Measurements from ENCODE around the gene GDF2.

DNA sequence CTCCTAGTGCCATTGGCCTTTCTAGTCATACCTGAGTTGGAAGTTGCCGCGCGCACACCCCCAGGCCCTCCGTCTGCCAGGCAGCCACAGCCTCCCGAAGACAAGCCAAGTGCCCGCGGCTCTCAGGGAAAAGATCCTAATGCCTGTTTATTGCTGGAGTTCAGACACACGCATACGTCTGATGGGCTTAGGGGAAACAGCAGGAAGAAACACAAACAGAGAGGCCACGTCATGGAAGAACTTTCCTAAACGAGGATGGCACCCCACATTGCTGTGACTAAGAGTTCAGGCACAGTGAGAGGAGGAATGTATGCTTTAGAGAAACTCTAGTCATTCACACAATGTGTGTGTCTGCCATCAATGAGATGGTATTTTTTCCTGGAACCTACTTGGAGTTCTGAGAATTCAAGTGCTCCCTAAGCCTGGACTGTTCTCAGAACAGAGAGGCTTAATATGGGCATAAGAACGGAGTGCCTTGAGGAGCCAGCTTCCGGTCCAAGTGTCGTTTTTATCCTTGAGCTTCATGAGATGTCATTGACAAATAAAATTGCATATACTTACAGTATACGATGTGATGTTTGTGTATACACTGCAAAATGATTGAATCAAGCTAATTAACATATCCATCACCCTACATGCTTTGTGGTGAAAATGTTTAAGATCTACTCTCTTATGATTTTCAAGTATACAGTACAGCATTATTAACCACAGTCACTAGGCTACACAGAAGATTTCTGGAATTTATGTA, 14.3 kb downstream of the GDF2 start:
- no peak for TF ChIP-seq ZFX (IDR thresholded peaks at IDR 0.05; ENCODE audit: borderline replicate concordance)
- TF ChIP-seq, protein P1, sequence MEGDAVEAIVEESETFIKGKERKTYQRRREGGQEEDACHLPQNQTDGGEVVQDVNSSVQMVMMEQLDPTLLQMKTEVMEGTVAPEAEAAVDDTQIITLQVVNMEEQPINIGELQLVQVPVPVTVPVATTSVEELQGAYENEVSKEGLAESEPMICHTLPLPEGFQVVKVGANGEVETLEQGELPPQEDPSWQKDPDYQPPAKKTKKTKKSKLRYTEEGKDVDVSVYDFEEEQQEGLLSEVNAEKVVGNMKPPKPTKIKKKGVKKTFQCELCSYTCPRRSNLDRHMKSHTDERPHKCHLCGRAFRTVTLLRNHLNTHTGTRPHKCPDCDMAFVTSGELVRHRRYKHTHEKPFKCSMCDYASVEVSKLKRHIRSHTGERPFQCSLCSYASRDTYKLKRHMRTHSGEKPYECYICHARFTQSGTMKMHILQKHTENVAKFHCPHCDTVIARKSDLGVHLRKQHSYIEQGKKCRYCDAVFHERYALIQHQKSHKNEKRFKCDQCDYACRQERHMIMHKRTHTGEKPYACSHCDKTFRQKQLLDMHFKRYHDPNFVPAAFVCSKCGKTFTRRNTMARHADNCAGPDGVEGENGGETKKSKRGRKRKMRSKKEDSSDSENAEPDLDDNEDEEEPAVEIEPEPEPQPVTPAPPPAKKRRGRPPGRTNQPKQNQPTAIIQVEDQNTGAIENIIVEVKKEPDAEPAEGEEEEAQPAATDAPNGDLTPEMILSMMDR (IDR thresholded peaks at IDR 0.05) = no peak

Measured in 22Rv1 (cell line).